A549 (cell line): ENCODE data around the gene ABRAXAS1. TPM values are rescaled to one million over a fixed set of nuclear protein-coding genes. Genes with fewer than 3 reads are reported as not detected.

ENCODE experiments used
- ATAC-seq, 2 experiments: fragments of 200-7000 bp in 1 of 2; fragments of >200 bp in 1 of 2; cut with Nextera tagmentation in 1 of 2; cut with Tn5 transposase in 1 of 2; 3 replicates each; pipeline versions ENCODE4 v1.8.0 to v1.9.1; 2018 to 2020; ENCODE audit warnings: mild to moderate bottlenecking in 1 of 2, moderate library complexity in 1 of 2
- CTCF ChIA-PET: fragments of 300-600 bp; sonication (Branson Sonifier 250); formaldehyde crosslinking; extraction: SDS; loops from one replicate; lab custom pipeline; 2021; ENCODE audit warnings: antibody characterized with exemption, inconsistent platforms; lab: Yijun Ruan, JAX
- POLR2A ChIA-PET: fragments of 350-600 bp; formaldehyde crosslinking; extraction: SDS; loops from one replicate; lab custom pipeline; 2021; ENCODE audit warnings: antibody characterized with exemption, inconsistent platforms; lab: Yijun Ruan, JAX
- DNase-seq, 2 experiments: peaks; one replicate each; pipeline versions ENCODE4 v3.0.0 to v3.0.0-alpha.2; 2011 to 2016; ENCODE audit warnings: low read depth in 1 of 2, low spot score in 1 of 2
- FAIRE-seq: peaks from 2 replicates; lab custom pipeline; 2011; peaks lifted over from hg19 to GRCh38; lab: Jason Lieb, UNC
- H3K27ac ChIP-seq, 2 experiments: fragments of >200 bp; sonication (Bioruptor Twin); formaldehyde crosslinking; 3 replicates each; pipeline ENCODE4 v1.5.1; 2016 to 2017
- H3K4me1 ChIP-seq: fragments of >200 bp; sonication (Bioruptor Twin); formaldehyde crosslinking; 3 replicates; pipeline ENCODE4 v1.6.1; 2016
- H3K4me2 ChIP-seq: fragments of >200 bp; sonication (Bioruptor Twin); formaldehyde crosslinking; 3 replicates; pipeline ENCODE4 v1.6.1; 2016
- H3K4me3 ChIP-seq: fragments of >200 bp; sonication (Bioruptor Twin); formaldehyde crosslinking; 3 replicates; pipeline ENCODE4 v1.5.1; 2016
- H3K9me3 ChIP-seq: fragments of >200 bp; sonication (Bioruptor Twin); formaldehyde crosslinking; 3 replicates; pipeline ENCODE4 v1.6.1; 2016
- CBX2 ChIP-seq: fragments of 200-600 bp; sonication (generic); IDR thresholded peaks from 2 replicates; pipeline ENCODE4 v1.6.1; 2016; ENCODE audit warnings: low read depth, mild to moderate bottlenecking, borderline replicate concordance
- CEBPB ChIP-seq, 2 experiments: fragments of >200 bp in 1 of 2; sonication (Bioruptor Twin) in 1 of 2; formaldehyde crosslinking in 1 of 2; IDR thresholded peaks; 2 replicates each; pipeline ENCODE4 v1.6.1; 2012 to 2016
- CHD4 ChIP-seq: fragments of 200-600 bp; sonication (generic); IDR thresholded peaks from 2 replicates; pipeline ENCODE4 v1.6.1; 2016; ENCODE audit warnings: antibody characterized with exemption, mild to moderate bottlenecking, borderline replicate concordance
- HOXB5 ChIP-seq: fragments of 250-450 bp; sonication (Bioruptor Pico); IDR thresholded peaks from 2 replicates; pipeline ENCODE4 v1.5.0; 2020; ENCODE audit warnings: mild to moderate bottlenecking, moderate library complexity
- JUN ChIP-seq, 2 experiments: fragments of >200 bp; sonication (Bioruptor Twin); formaldehyde crosslinking; IDR thresholded peaks; 2 replicates in 1 of 2; 3 replicates in 1 of 2; pipeline ENCODE4 v1.6.1; 2016 to 2017
- JUNB ChIP-seq: fragments of >200 bp; sonication (Bioruptor Twin); formaldehyde crosslinking; IDR thresholded peaks from 2 replicates; pipeline ENCODE4 v1.6.1; 2016
- KDM1A ChIP-seq: fragments of 200-600 bp; sonication (generic); IDR thresholded peaks from 2 replicates; pipeline ENCODE4 v1.6.1; 2016; ENCODE audit warnings: low read depth, mild to moderate bottlenecking
- KDM5A ChIP-seq: fragments of 200-600 bp; sonication (generic); IDR thresholded peaks from 2 replicates; pipeline ENCODE4 v1.6.1; 2016; ENCODE audit warnings: antibody characterized with exemption, mild to moderate bottlenecking
- MAFK ChIP-seq: fragments of 450-650 bp; IDR thresholded peaks from 2 replicates; pipeline ENCODE4 v1.6.1; 2014; ENCODE audit not compliant: partially characterized antibody
- NFE2L2 ChIP-seq: fragments of 150-350 bp; conservative IDR thresholded peaks from 2 replicates; pipeline ENCODE4 v1.6.1; 2014; ENCODE audit warnings: low read length
- RARB ChIP-seq: fragments of 250-450 bp; sonication (Bioruptor Pico); IDR thresholded peaks from 2 replicates; pipeline ENCODE4 v1.8.0; 2021; ENCODE audit warnings: mild to moderate bottlenecking, moderate library complexity
- RCOR1 ChIP-seq: fragments of 150-350 bp; IDR thresholded peaks from 2 replicates; pipeline ENCODE4 v1.6.1; 2014; ENCODE audit warnings: antibody characterized with exemption, low read length, low read depth
- RNF2 ChIP-seq: fragments of 200-600 bp; sonication (generic); IDR thresholded peaks from 2 replicates; pipeline ENCODE4 v1.6.1; 2016; ENCODE audit warnings: low read depth, mild to moderate bottlenecking, antibody characterized with exemption, moderate library complexity, borderline replicate concordance
- ZC3H11A ChIP-seq: fragments of 450-650 bp; IDR thresholded peaks from 2 replicates; pipeline ENCODE4 v1.6.1; 2014; ENCODE audit warnings: antibody characterized with exemption, mild to moderate bottlenecking
- WGBS: methylation state at CpG from one replicate; pipeline ENCODE4 v1.1.6; 2017; ENCODE audit errors: missing lambda C conversion rate; 5-methylcytosine and 5-hydroxymethylcytosine counted together
- polyA plus RNA-seq, 4 experiments: library from polyadenylated mRNA; depleted of rRNA in 3 of 4; stranded (reverse); fragments of >200 nt; fragmentation: RNase III in 1 of 4; extraction: RNeasy Plus Mini Kit Qiagen cat#74134 plus additional on column Dnase treatment in 1 of 4; gene quantifications; 2 replicates in 3 of 4; 3 replicates in 1 of 4; pipeline ENCODE4 v1.2.3, GENCODE V29; 2011 to 2017
- TF ChIP-seq, protein P1 (sequence below): fragments of >200 bp; sonication (Bioruptor Twin); formaldehyde crosslinking; IDR thresholded peaks from 3 replicates; pipeline ENCODE4 v1.5.1; 2016
- TF ChIP-seq, protein P2 (sequence below): IDR thresholded peaks from 2 replicates; pipeline ENCODE4 v1.6.1; 2012
- TF ChIP-seq, protein P3 (sequence below): fragments of 150-350 bp; IDR thresholded peaks from 2 replicates; pipeline ENCODE4 v1.6.1; 2014; ENCODE audit warnings: low read depth, mild to moderate bottlenecking, low read length

ABRAXAS1 gene
- polyA plus RNA-seq, 2 of the 4 experiments (the other 2 are of a cell fraction), result 9.6 to 16.5 TPM

DNA sequence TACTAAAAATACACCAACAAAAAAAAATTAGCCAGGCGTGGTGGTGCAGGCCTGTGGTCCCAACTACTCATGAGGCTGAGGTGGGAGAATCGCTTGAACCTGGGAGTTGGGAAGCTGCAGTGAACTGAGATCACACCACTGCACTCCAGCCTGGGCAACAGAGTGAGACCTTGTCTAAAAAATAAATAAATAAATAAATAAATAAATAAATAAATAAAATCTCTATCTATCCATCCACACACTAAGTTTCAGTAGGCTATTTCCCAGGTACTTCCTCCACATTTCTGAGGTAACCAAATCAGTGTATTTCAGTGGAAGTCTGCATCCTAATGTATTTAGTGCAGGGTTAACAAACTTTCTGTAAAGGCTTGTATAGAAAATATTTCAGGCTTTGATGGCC, 10.9 kb downstream of the ABRAXAS1 start:
- Histone ChIP-seq H3K4me3 (no peak overlapping the region), H3K9me3 (no peaks in the 10 kb centered on the region), H3K4me2 (no peak overlapping the region), H3K4me1 (no peaks in the 10 kb centered on the region), H3K27ac (no peak overlapping the region)
- FAIRE-seq (no peak), DNase-seq (no peak), ATAC-seq (no peak)
- CTCF ChIA-PET, result no interaction called here
- POLR2A ChIA-PET, result no interaction called here
- 86% methylated on average over 2 of the region's 2 CpGs for WGBS
- TF ChIP-seq, protein P1, sequence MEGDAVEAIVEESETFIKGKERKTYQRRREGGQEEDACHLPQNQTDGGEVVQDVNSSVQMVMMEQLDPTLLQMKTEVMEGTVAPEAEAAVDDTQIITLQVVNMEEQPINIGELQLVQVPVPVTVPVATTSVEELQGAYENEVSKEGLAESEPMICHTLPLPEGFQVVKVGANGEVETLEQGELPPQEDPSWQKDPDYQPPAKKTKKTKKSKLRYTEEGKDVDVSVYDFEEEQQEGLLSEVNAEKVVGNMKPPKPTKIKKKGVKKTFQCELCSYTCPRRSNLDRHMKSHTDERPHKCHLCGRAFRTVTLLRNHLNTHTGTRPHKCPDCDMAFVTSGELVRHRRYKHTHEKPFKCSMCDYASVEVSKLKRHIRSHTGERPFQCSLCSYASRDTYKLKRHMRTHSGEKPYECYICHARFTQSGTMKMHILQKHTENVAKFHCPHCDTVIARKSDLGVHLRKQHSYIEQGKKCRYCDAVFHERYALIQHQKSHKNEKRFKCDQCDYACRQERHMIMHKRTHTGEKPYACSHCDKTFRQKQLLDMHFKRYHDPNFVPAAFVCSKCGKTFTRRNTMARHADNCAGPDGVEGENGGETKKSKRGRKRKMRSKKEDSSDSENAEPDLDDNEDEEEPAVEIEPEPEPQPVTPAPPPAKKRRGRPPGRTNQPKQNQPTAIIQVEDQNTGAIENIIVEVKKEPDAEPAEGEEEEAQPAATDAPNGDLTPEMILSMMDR, result no peak
- no peak for TF ChIP-seq CEBPB (IDR thresholded peaks at IDR 0.05)
- no peak for TF ChIP-seq MAFK
- TF ChIP-seq ZC3H11A, result peak; percentile 65

DNA sequence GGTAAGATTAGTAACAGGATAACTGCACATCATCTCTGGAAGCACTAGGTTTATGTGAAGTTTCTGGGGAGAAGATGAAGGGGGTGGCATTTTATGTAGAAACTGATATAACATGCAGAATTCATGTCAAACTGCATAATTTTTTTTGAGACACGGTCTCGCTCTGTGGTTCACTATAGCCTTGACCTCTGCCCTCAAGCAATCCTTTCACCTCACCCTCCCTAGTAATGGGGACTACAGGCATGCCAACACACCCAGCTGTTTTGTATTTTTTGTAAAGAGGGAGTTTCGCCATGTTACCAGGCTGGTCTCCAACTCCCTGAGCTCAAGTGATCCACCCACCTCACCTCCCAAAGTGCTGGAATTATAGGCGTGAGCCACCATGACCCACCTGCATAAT, 11.5 kb downstream of the ABRAXAS1 start:
- H3K4me3 ChIP-seq, result no peak overlapping the region
- TF ChIP-seq, protein P2, sequence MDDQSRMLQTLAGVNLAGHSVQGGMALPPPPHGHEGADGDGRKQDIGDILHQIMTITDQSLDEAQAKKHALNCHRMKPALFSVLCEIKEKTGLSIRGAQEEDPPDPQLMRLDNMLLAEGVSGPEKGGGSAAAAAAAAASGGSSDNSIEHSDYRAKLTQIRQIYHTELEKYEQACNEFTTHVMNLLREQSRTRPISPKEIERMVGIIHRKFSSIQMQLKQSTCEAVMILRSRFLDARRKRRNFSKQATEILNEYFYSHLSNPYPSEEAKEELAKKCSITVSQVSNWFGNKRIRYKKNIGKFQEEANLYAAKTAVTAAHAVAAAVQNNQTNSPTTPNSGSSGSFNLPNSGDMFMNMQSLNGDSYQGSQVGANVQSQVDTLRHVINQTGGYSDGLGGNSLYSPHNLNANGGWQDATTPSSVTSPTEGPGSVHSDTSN, result no peak
- TF ChIP-seq KDM1A, result no peak
- no peak for TF ChIP-seq NFE2L2
- no peak for TF ChIP-seq JUN (IDR thresholded peaks at IDR 0.05)
- TF ChIP-seq CBX2, result no peak
- no peak for TF ChIP-seq RNF2
- no peak for TF ChIP-seq CHD4
- TF ChIP-seq RCOR1, result no peak
- TF ChIP-seq, protein P3, sequence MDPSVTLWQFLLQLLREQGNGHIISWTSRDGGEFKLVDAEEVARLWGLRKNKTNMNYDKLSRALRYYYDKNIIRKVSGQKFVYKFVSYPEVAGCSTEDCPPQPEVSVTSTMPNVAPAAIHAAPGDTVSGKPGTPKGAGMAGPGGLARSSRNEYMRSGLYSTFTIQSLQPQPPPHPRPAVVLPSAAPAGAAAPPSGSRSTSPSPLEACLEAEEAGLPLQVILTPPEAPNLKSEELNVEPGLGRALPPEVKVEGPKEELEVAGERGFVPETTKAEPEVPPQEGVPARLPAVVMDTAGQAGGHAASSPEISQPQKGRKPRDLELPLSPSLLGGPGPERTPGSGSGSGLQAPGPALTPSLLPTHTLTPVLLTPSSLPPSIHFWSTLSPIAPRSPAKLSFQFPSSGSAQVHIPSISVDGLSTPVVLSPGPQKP, result no peak
- no peak for TF ChIP-seq RARB (CRISPR knock-in tag)
- H3K4me1 ChIP-seq, result no peaks in the 10 kb centered on the region
- FAIRE-seq (no peak), DNase-seq (no peak), ATAC-seq (no peak)
- no peak overlapping the region for H3K27ac ChIP-seq
- H3K4me2 ChIP-seq, result no peak overlapping the region
- 82% methylated on average over 4 of the region's 4 CpGs for WGBS
- ChIA-PET CTCF (no interaction called here), POLR2A (no interaction called here)
- no peaks in the 10 kb centered on the region for H3K9me3 ChIP-seq

DNA sequence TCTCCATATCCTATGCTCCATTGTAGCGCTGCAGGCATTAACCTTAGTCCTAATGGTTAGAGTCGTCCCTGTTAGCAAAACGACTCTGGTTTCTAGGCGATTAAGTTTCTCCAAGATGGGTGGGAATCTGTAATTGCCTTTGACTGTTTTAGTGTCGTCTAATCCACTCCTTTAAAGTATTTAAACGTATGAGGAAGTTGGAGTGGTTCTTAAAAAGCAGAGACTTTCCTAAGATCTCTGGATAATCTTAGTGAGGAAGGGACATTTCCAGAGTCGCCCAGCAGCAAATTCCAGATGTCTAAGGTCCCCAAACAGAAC, 28.8 kb downstream of the ABRAXAS1 start:
- under 1% methylated on average over 7 of the region's 7 CpGs for WGBS
- Histone ChIP-seq H3K4me1 (peaks cover 20% of the 10 kb centered on the region; the same call in 2 of the 3 replicates), H3K9me3 (no peaks in the 10 kb centered on the region), H3K27ac (peak overlapping the region; percentile 90 to 92), H3K4me3 (peak overlapping the region; percentile 88), H3K4me2 (peak overlapping the region; percentile 86)
- ATAC-seq, result no peak
- ChIA-PET POLR2A (interaction anchor here (0.9 to 2.9 kb wide), 4 partner anchors 29 to 172 kb away, joined by 3 to 13 read pairs (median 4); partner anchors contain the start of genes ABRAXAS1 and COQ2), CTCF (interaction anchor here (0.8 kb wide), 1 partner anchor 13 kb away, joined by 3 read pairs; no protein-coding TSS in a partner anchor)
- FAIRE-seq, result no peak
- no peak for DNase-seq
- TF ChIP-seq KDM5A (peak; percentile 71), JUN (IDR thresholded peaks at IDR 0.05) (0 out of 5 replicates have a peak, but pooled peaks of 1 of the 2 experiments have one; percentile 11), HOXB5 (CRISPR knock-in tag) (no peak), JUNB (no peak)
